Medulla oblongata (tissue), 1 donor: ENCODE data around the gene FOXP2.
"Not testable (repeated sequence)": the region's sequence is repeated elsewhere in the genome, so short reads cannot be mapped to it uniquely, and the experiment has no call there.

Experiments used
- DNase-seq: peaks from one replicate; pipeline ENCODE4 v3.0.0-alpha.2; 2015; ENCODE audit errors: extremely low spot score

Gene FOXP2

DNA sequence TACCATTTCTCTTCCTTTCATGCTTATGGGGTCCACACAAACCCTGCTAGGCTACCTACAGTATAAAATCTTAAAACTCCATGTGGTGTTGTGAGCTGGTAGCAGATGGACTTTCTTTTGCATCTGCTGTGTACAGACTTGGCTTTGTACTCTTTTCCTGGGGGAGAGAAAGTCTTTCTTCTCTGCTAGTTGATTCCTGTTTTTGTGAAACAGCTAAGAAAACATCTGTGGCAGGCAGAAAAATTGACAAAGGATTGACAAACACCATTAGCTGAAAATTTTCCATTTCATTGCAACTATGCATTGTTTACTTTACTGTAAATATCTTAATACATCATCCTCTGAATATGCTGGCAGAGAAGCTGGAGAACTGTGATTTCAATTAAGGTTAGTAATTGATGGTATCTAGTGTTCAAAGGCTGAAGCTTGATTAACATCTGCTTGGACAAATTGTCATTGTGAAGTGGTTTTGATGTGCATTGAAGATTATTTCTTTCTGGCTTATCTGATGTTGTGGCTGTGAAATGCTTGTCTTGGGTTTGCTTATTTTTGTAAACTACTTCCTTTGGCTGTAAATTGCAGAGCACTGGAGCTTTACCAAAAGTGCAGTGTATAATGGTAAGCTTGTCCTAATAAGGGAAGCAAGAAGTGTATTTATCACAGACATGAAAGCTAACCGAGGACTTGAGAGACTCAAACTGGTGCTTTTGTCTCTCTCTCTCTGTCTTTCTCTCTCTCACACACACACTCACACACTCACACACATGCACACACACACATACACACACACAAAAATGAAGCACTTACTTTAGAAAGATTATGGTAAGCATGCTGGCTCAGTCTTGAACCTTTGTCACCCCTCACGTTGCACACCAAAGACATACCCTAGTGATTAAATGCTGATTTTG is at the start of gene FOXP2:
FOXP2 (plus strand) TSS at position 660 of the 908 bp plus-strand sequence. CDS start 11,697 bp downstream, outside the sequence.
- peak; percentile 36 for DNase-seq

DNA sequence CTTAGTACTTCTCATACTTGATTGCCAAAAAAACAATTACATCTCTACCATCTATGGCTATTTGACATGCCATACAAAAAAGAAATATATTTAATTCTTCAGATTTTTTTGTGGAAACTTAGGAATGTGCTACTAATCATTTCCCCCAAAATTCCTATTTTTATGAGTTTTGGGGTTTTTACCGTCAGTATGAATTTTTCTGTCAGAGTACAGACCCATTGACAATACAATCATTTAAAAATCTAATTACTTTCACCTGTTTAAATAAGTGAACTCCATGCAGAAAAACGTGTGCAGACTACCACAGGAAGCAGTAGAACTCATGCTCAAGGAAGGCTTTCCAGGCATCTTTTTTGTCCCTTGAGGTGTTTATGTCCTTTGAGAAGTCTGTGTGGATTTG is 48.8 kb upstream of the FOXP2 start:
- DNase-seq: no peak

DNA sequence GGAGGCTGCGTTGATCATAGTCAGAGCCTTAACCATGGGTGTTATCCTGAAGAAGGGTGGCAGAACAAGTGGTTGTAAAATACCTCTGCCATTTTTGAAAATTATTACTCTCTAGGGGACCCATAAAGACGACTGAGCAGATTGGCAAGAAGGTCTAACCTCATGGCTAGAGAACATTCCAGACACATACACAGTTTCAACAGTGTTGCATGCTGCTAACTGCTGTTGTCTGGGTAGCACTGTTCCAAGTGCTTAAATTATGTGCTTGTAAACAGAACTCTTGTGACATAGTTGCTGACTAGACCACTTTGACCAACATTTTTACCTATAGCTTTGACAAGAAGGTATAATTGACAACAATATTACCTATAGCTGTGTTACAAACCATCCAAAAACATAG is 46.1 kb upstream of the FOXP2 start:
- DNase-seq: no peak

DNA sequence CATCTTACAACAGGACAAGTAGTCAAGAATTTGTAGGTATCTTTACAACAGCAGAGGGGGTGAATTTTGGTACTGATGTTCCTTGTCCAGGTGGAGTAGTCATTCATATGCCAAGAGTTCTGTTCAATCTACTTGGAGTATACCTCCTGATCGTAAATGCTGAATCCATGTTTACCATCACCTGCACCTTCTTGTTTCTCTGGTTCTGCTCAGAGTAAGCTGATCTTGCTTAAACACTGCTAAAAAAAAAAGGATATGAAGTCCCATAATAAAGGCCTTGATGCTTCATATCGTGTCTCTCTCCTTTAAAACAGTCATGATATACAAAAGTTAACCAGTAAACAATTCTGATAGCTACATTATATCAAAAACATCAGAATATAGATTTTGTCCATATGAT is 45.3 kb upstream of the FOXP2 start:
- no peak for DNase-seq

DNA sequence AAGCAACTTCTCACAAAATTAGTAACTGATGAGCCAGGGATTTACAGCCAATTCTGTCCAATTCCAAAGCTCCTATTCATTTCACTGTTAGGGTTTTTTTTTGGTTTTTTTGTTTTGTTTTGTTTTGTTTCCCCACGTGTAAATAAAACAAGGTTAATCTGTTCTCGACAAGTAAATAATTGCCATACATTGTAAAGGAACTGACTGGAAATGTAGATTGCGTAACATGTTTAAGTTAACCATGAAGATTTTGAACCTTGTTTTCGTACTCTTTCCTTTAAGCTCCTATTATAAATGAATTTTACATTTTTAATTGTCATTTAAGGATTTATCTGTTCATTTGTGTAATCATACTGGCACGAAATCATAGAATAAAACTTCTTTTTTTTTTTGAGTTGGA is 42.0 kb upstream of the FOXP2 start:
- DNase-seq: no peak

DNA sequence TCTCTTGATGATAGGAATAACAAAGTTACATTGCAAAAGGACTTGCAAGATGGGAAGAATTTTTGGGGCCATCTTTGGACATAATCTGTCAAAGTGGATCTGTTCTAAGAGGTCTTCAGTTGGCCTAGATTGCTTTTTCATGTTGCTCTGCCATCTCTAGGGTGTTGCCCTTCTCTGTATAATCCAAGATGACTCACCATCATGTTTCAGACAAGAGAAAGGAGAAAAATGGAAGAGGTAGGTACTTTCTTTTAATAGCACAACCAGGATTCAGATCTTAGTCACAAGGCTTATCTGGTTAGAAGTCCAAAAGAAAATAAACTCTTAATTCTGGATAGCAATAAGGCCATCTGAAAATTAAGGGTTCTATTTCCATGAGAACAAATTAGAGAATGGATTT is 38.7 kb upstream of the FOXP2 start:
- DNase-seq: no peak

DNA sequence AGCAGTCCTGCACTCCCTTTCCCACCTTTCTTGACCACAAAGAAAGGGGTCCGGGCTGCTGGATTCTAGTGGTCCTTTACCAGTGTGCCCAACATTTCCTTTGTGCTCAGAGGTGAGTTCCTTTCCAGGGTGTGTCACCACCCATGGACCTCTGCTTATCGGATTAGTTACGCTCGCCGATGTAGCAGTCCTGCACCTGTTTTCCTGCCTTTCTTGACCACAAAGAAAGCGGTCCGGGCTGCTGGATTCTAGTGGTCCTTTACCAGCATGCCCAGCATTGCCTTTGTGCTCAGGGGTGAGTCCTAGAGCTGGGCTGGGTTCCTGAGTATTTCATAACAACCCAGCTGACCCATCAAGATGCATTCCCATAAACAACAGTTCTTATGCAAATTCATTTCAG is 30.7 kb upstream of the FOXP2 start:
- not testable (repeated sequence) for DNase-seq

DNA sequence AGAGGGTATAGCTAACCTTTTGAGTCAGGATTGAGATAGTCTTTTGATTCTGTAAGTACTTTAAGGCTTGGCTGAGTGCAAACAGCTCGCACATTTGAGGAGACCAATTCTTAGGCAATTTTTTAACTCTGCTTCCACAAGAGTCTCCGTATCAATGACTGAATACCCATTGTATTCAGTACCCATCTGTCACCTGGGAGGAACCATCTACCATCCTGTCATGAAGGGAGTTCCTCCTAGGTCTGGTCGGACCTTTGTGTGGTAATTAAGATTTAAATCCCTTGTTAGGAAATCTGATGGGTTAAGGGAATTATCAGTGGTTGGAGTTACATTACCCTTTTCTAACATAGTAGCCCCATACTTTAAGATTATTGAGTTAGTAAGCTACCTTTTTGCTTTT is 30.3 kb upstream of the FOXP2 start:
- not testable (repeated sequence) for DNase-seq

DNA sequence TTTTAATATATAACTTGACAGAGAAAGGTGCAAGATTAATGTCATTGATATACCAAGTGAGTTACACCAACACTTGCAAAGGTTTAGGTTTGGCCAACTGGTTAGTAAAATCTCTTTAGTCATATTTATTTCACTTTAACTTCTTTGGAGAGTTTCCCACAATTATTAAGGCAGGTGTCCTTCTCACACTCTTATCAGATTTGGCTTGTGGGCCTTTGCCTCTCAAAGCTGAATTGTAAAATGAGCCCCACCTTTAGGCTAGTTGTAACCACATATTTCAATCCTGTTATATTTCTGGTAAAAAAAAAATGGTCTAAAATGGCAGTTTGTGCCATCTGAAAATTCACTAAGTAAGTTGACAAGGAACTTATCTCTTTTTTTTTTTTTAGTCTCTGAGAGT is 26.6 kb upstream of the FOXP2 start:
- no peak for DNase-seq

DNA sequence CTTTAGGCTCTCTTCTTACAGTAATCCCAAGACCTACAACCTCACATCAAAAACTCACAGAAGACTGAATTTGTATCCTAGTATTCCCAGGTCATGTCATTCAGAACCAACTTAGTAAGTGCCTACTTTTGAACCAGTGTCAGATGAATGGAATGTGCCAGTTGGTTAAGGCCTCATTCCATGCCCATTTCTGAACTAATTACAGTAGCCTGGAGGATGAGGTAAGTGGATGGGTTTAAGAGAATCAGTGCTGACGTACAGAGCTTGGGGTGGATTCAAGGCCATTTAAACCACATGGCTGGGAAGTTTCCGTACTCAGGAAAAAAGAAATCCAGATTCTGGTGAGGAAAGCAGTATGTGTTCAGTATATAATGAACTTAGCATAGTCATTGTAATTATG is 21.9 kb upstream of the FOXP2 start:
- DNase-seq: no peak

DNA sequence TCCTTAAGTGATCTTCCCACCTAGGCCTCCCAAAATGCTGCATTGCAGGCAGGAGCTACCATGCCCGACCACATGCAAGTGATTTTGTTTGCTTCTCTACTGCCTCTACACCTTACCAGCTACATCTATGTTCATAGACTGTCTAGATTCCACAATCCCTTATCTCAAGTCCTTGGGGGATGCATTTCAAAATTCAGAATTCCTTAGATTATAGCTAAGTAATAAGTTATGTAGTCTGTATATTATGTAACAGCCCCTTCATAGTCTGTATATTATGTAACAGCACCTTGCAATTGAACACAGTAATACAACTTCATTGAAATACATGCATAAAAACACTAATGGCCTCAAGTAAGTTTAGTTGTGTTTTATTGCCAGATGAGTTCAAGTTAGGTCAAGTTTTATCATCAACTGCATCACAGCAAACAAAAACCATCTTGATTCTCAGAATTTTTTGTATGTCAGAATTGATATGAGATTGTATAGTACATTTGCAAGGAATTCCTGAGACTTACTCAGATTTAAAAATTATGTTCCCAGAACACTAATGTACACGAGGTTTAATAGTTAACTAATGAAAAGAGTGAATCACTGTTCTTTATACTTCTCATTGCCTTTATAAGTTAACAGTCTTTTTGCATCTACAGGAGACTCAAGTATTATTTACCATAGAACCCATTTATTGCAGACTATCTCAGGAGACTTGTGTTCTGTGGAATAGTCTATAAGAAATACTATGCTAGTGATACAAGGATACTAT is 11.6 kb upstream of the FOXP2 start:
- DNase-seq: no peak

DNA sequence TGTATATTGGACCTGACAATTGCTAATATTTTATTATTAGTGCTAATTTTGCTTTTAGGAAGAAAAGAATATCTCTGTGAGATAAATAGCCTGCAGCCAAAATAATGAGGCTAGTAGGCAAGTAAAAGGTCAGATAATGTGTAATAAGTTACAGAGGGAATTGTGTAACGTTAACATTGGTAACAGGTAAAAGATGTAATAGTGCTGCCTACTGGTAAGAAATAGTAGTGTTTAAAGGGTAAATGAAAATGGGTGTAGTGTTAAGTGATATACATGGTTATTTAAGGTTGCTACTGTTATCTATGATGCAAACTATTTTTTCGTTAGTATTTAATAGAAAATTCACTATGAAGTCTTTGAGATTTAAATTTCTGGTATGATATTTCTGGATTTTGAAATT is 9.2 kb upstream of the FOXP2 start:
- DNase-seq: no peak

DNA sequence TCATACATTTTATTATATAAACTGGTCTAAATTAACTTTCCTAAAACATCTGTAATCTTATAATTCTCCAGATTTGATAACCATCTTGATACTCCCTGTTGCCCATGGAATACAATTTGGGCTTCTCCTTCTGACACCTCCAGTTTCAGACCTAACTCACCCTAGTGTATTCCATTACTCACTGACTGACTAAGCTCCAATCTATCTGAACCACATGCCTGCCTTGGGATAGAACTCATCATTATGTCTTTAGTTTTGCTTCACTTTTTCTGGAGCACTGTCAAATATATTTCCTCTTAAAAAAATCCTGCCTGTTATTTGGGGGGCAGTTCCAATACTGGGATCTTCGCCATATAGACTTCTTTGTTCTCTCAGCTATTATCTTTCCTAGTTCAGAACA is 4.9 kb upstream of the FOXP2 start:
- DNase-seq: no peak

DNA sequence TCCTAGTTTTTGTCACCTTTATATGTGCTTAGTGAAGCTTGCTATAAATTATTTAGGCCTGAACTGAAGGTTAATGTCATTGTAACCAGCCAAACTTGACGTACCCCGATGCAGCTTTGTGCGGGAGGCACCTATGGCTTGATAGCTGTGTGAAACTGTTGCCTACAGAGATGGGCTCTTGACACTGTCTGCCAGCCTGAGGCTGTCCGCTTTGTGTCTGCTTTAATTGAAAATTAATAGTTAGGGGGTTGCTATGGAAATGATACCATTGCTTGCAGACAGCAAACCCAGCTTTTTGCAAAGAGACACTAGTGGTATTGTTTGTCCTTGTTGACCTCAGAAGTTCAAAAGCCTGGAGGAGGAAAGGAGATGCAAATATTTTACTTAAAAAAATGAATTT is 2.1 kb upstream of the FOXP2 start:
- DNase-seq: no peak

DNA sequence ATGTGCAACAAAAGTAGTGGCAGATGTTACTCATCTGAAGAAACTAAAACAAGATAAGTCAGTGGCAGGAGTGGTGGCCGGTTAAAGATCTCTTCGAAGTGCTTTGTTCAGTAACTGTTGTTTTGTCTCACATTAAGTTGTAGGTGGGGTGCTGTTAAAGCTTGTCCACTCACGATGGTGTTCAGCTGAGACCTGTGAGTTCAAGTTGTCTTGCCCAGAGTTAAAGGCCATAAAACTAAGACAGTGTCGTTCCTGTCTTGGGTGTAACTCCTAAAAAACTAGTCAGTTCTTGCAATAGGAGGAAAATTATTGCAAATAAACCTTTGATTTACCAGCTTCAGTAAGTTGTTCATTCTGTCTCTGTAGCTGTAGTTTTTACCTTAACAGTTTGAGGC is 857 bp upstream of the FOXP2 start:
- DNase-seq: no peak

DNA sequence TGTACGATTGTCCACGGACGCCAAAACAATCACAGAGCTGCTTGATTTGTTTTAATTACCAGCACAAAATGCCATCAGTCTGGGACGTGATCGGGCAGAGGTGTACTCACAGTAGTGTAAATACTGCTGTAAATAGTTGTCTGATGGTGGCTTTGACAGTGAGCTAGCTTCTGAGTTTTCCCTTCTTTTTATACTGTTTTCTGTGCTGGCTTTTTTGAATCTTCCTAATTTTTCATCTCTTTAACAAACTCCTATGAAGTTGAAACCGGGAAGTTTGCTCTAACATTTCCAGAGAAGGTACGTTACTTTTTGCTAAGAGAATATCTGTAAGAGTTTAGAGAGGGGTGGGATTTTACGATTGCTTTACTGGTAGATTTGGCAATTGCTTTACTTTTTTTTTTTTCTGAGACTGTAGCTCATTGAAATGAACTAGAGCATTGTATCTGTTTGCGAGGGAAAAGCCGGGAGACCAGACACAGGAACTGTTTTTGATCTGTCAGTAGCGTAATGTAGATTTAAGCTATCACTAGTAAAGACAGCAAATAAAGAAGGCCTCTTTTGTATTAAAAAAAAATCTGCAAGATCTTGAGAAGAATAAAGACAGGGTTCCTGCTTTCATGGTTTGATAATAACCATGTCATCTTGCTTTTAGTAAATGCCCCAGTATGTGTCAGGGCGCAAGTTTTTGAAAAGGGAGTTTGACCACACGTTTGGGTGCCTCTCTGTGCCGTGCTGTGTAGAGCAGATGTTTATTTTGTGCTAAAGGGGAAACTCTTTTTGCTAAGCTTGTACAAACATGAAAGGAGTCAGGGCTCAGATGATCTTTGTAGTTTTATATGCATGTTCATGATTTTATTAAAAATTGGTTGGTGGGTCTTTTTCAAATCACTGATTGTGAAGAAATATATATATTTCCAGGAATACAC is 712 bp downstream of the FOXP2 start:
- DNase-seq: peak; percentile 7

DNA sequence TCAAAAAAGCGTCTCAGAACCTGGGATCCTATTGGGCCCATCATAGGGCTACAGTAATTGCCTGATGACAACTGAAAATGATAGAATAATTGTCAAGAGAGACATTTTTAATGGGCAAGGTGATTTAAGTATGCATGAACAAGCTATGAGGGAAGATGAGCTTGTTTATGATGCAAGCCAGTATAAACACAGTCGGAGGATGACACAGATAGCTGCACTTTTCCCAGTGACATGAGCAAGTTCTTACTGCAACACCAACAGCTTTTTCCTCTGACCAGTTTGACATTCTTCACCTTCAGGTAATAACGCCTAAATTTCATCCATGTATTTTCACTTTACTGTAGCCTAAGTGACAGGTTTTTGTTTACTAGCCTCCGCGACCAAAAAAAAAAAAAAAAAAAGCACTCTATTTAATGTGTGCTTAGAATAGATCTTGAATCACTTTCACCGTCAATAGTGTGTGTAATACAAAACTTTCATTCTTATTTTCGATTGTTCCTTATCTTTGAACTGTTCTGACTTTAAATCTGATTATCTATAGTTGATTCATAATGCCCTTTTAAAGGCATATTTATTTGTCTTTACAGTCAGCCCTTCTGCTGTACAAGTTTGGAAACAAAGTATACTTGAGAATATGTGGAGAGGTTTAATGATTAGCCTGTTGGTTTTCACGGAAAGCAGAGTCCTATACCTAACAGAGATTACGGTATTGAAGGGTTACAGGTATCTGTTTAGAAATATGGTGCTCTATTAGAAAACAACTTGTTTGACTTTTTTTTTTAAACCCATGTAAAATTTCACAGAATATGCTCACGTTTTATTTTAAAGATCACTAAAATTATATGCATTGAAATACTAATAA is 1.7 kb downstream of the FOXP2 start:
- DNase-seq: no peak

DNA sequence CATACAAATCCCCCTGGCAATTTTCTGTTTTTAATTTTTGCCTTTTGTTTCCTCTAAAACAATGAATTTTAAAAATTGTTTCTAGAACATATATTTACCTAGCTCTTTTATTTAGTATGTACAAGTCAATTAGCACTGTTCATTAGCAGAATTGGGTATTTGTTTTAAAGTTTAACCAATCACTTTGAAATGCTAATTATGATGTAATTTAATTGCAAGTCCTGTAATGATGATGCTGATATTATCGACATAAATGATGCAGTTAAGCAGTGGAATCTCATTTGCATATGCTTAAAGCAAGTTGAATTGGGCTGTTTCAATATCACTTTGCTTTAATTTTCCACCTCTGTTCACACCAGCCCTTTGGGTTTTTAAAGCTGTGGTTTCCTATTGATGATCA is 2.7 kb downstream of the FOXP2 start:
- no peak for DNase-seq

DNA sequence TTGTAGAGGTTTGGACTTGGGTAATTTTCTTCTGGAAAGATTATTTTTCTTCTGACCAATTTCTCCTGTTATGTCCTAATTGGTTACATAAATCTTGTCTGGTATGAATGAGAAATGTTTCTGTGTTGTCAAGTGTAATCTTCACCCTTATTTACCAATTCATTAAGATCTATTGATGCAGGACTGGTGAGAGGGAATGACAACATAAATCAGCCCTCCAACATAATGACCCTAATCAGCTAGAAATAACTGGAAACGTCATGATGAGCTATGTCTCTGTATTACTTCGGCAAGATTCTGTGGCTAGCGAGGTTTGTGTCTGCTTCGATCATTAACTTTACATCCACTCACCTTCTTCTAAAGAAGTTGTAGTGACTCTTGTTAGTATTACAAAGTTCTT is 3.5 kb downstream of the FOXP2 start:
- DNase-seq: no peak

DNA sequence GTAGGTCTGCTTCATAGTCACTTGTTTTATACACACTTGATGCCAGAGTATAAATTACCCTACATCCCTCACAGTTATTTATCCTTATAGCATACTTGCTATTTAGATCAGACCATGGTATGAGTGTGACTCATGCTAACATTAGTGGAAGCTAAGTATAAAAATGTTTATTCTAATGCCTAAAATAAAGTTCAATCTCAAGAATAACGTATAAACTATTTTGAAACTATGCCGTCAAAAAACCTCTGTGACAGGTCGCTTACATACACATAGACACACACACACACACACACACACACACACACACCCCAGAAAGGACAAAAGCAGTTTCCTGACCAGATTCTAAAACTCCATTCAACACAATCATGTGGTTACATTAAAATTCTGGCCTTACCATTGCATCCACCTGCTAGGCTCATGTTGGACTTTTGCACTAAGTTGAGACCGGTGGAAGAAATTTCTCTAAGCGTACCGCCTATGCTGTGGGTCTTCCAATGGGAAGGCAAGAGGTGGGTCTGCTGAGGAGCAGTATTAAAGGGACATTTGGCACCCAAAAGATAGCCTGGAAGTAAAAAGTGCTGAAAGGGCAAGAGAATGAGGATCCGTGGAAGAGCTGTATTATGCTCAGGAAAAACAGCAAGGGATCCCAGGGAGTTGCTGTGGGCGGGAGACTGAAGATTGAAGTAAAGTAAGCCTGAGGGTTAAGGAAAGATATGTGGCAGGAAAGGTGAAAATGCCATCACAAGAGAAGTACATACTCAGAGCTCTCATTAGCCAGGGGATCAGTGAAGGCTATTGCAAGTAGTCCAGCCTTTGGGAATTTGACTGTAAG is 5.0 kb downstream of the FOXP2 start:
- no peak for DNase-seq
